Activated T-cell treated with anti-CD3 and anti-CD28 coated beads for 1 hour (primary cell): ENCODE measurements around the gene IL5RA.

Experiments
- DNase-seq: peaks from one replicate; pipeline ENCODE4 v3.0.0-alpha.2; 2020; ENCODE audit warnings: low read depth

Gene IL5RA

GRCh38 chr3:3107858-3108257, 2.3 kb downstream of the IL5RA start:
- no peak for DNase-seq

- DNase-seq, result no peak
Observed at GRCh38 chr3:3107181-3107580, 3.0 kb downstream of the IL5RA start.

GRCh38 chr3:3105815-3106214, 4.4 kb downstream of the IL5RA start:
- DNase-seq, result no peak

- DNase-seq, result no peak
Observed at GRCh38 chr3:3105246-3105645, 4.9 kb downstream of the IL5RA start.

- no peak for DNase-seq
Observed at GRCh38 chr3:3102751-3103150, 7.4 kb downstream of the IL5RA start.

GRCh38 chr3:3101660-3102458, 8.3 kb downstream of the IL5RA start:
- no peak for DNase-seq

GRCh38 chr3:3097958-3098357, 12.2 kb downstream of the IL5RA start:
- DNase-seq, result no peak

- DNase-seq, result no peak
Observed at GRCh38 chr3:3089017-3089416, 21.2 kb downstream of the IL5RA start.

- no peak for DNase-seq
Observed at GRCh38 chr3:3087716-3088465, 22.3 kb downstream of the IL5RA start.

- DNase-seq, result no peak
Observed at GRCh38 chr3:3087279-3087678, 22.9 kb downstream of the IL5RA start.

GRCh38 chr3:3086239-3086638, 23.9 kb downstream of the IL5RA start:
- no peak for DNase-seq

- no peak for DNase-seq
Observed at GRCh38 chr3:3085782-3086181, 24.4 kb downstream of the IL5RA start.

- no peak for DNase-seq
Observed at GRCh38 chr3:3084890-3085289, 25.3 kb downstream of the IL5RA start.

- no peak for DNase-seq
Observed at GRCh38 chr3:3082234-3082924, 27.8 kb downstream of the IL5RA start.

- DNase-seq, result no peak
Observed at GRCh38 chr3:3081381-3082233, 28.6 kb downstream of the IL5RA start.

- no peak for DNase-seq
Observed at GRCh38 chr3:3080309-3080708, 29.9 kb downstream of the IL5RA start.

- no peak for DNase-seq
Observed at GRCh38 chr3:3074551-3075257, 35.5 kb downstream of the IL5RA start.

GRCh38 chr3:3071136-3071535, 39.0 kb downstream of the IL5RA start:
- DNase-seq, result no peak

GRCh38 chr3:3069723-3070122, 40.5 kb downstream of the IL5RA start:
- DNase-seq, result no peak

- DNase-seq, result no peak
Observed at GRCh38 chr3:3068358-3068881, 41.8 kb downstream of the IL5RA start.

- no peak for DNase-seq
Observed at GRCh38 chr3:3066910-3067309, 43.3 kb downstream of the IL5RA start.
